Measurements from ENCODE around the gene DENND5B. TPM values are rescaled to one million over a fixed set of nuclear protein-coding genes. Genes with fewer than 3 reads are reported as not detected.
A peak's percentile ranks its signal among the peaks of the same experiment; 100 is the strongest.

DENND5B gene
- total and polyA plus RNA-seq, 2 of the 4 experiments (the other 2 are of a cell fraction) = 5.5 to 13.4 TPM

DNA sequence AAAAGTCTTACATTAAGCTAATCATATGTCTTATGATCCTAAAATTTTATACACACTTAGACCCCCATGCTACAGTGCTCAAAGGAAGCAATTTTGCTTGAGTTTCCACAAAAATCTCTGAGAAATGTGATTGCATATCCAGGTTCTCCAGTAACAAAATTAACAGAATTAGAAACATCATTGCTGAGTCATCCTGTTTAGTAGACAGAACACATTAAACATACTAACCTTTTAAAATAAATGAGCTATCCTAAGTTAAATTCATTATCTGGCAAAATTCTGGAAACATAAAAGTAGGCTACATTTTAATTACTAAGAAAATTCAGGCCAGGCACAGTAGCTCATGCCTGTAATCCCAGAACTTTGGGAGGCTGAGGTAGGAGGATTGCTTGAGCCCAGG, 94.7 kb downstream of the DENND5B start:
- peak; percentile 90 for TF ChIP-seq NFE2L2 (IDR thresholded peaks at IDR 0.05; ENCODE audit: low read depth, low read length)
- peak; percentile 70 for TF ChIP-seq MAFK (IDR thresholded peaks at IDR 0.05; ENCODE audit: low read depth, low read length)
- TF ChIP-seq RAD21 (IDR thresholded peaks at IDR 0.05; ENCODE audit: low read length) = no peak

More for the DNA sequence above, 94.7 kb downstream of the DENND5B start:
- Histone ChIP-seq H2AFZ (replicated peaks; ENCODE audit: low read length, poor library complexity) (no peak overlapping the region), H3K27ac (ENCODE audit: insufficient read depth, low read length) (no peak overlapping the region; the same call in 1 of the 2 replicates), H3K4me2 (ENCODE audit: low read depth, low read length) (no peak overlapping the region), H3K14ac (replicated peaks; ENCODE audit: low read depth, low read length) (no peak overlapping the region), H2BK20ac (ENCODE audit: low read depth, low read length) (no peak overlapping the region), H4K91ac (ENCODE audit: insufficient read depth, low read depth, low read length) (no peak overlapping the region), H3K9ac (ENCODE audit: low read depth, low read length) (no peak overlapping the region), H3K27me3 (ENCODE audit: control insufficient read depth, insufficient read depth, low read length) (no peaks in the 10 kb centered on the region), H2AK5ac (ENCODE audit: low read depth, low read length) (no peak overlapping the region), H4K5ac (ENCODE audit: low read depth, low read length) (no peak overlapping the region), H2BK120ac (ENCODE audit: low read depth, low read length) (no peak overlapping the region), H3K4ac (ENCODE audit: low read depth, low read length) (no peak overlapping the region), H3K23ac (ENCODE audit: low read depth, low read length) (no peak overlapping the region), H4K20me1 (ENCODE audit: insufficient read depth, low read length) (no peaks in the 10 kb centered on the region), H3K4me3 (ENCODE audit: insufficient read depth, low read depth, low read length) (no peak overlapping the region), H3K4me1 (ENCODE audit: control insufficient read depth, insufficient read depth, low read length) (peaks cover 9% of the 10 kb centered on the region), H2BK5ac (ENCODE audit: low read depth, low read length, poor library complexity, severe bottlenecking) (no peak overlapping the region), H3K9me1 (ENCODE audit: insufficient read depth, low read length) (peaks cover 4% of the 10 kb centered on the region; the same call in 1 of the 2 replicates), H3K18ac (ENCODE audit: low read depth, low read length) (0 out of 2 replicates have a peak overlapping the region, but pooled peaks have one; percentile 64), H2BK15ac (ENCODE audit: low read depth, low read length) (no peak overlapping the region), H4K8ac (ENCODE audit: low read depth in 2 of 2, low read length in 2 of 2) (no peak overlapping the region), H3K79me1 (ENCODE audit: low read depth in 1 of 2, low read length in 2 of 2) (peaks cover under 1 to 20% of the 10 kb centered on the region in 2 experiments; a peak in 3 of 4 replicates), H3K36me3 (ENCODE audit: control insufficient read depth, insufficient read depth, low read length) (no peaks in the 10 kb centered on the region), H2AK9ac (replicated peaks; ENCODE audit: low read depth, low read length, poor library complexity) (no peak overlapping the region), H3K56ac (ENCODE audit: extremely low read depth, insufficient read depth, low read length) (no peak overlapping the region), H3K9me3 (ENCODE audit: control insufficient read depth, insufficient read depth, low read length) (no peaks in the 10 kb centered on the region)
- intact Hi-C loops (cut with micrococcal nuclease) (no loop called here), in situ Hi-C loops (cut with MboI; ENCODE audit: low sequenced_read_pairs) (no loop called here), dilution Hi-C loops (cut with HindIII; ENCODE audit: low sequenced_read_pairs, unreplicated experiment) (no loop called here)
- ChIA-PET POLR2A (ENCODE audit: unreplicated experiment) (no interaction called here), CTCF (no interaction called here)
- peak; percentile 37 for DNase-seq
- no TSS peak for BruUV-seq (replicated peaks)
- no peak for ATAC-seq (ENCODE audit: low read depth)

All from IMR-90 (cell line).